ENCODE measurements around the gene CCDC12.
A peak's percentile ranks its signal among the peaks of the same experiment; 100 is the strongest.

Gene CCDC12

GRCh38 chr3:46955157-46955556 is 21.4 kb downstream of the CCDC12 start:
- no peak for DNase-seq (ENCODE audit: low read depth)

- DNase-seq (ENCODE audit: low read depth), result no peak
Observed at GRCh38 chr3:46954178-46954577, 22.4 kb downstream of the CCDC12 start.

- DNase-seq (ENCODE audit: low read depth), result no peak
Observed at GRCh38 chr3:46953234-46954010, 23.1 kb downstream of the CCDC12 start.

- no peak for DNase-seq (ENCODE audit: low read depth)
Observed at GRCh38 chr3:46952813-46953212, 23.7 kb downstream of the CCDC12 start.

- no peak for DNase-seq (ENCODE audit: low read depth)
Observed at GRCh38 chr3:46950650-46951241, 25.8 kb downstream of the CCDC12 start.

GRCh38 chr3:46950177-46950576 is 26.4 kb downstream of the CCDC12 start:
- DNase-seq (ENCODE audit: low read depth), result no peak

- DNase-seq (ENCODE audit: low read depth), result no peak
Observed at GRCh38 chr3:46948830-46949671, 27.5 kb downstream of the CCDC12 start.

GRCh38 chr3:46947981-46948791 is 28.4 kb downstream of the CCDC12 start:
- peak; percentile 54 for DNase-seq (ENCODE audit: low read depth)

GRCh38 chr3:46947546-46947901 is 29.0 kb downstream of the CCDC12 start:
- DNase-seq (ENCODE audit: low read depth), result no peak

GRCh38 chr3:46946856-46947545 is 29.5 kb downstream of the CCDC12 start:
- DNase-seq (ENCODE audit: low read depth), result no peak

- DNase-seq (ENCODE audit: low read depth), result no peak
Observed at GRCh38 chr3:46946416-46946815, 30.1 kb downstream of the CCDC12 start.

GRCh38 chr3:46944191-46944590 is 32.4 kb downstream of the CCDC12 start:
- DNase-seq (ENCODE audit: low read depth), result no peak

GRCh38 chr3:46943237-46944187 is 33.0 kb downstream of the CCDC12 start:
- DNase-seq (ENCODE audit: low read depth), result no peak

- no peak for DNase-seq (ENCODE audit: low read depth)
Observed at GRCh38 chr3:46942481-46943236, 33.9 kb downstream of the CCDC12 start.

GRCh38 chr3:46942076-46942475 is 34.5 kb downstream of the CCDC12 start:
- DNase-seq (ENCODE audit: low read depth), result no peak

GRCh38 chr3:46939578-46940445 is 36.7 kb downstream of the CCDC12 start:
- DNase-seq (ENCODE audit: low read depth), result no peak

GRCh38 chr3:46938118-46938517 is 38.4 kb downstream of the CCDC12 start:
- DNase-seq (ENCODE audit: low read depth), result no peak

GRCh38 chr3:46936733-46937250 is 39.8 kb downstream of the CCDC12 start:
- no peak for DNase-seq (ENCODE audit: low read depth)

Data from non-pigmented ciliary epithelial cell (primary cell).